Calu3 (cell line): ENCODE data around the gene ADIPOR2. TPM values are rescaled to one million over a fixed set of nuclear protein-coding genes. Genes with fewer than 3 reads are reported as not detected.
"Not testable (repeated sequence)": the region's sequence is repeated elsewhere in the genome, so short reads cannot be mapped to it uniquely, and the experiment has no call there.

Experiments
- BruUV-seq: library from RNA; stranded (reverse); fragments of 400-500 nt; replicated peaks from 2 replicates; lab custom pipeline; 2021; lab: Mats Ljungman, UMichigan
- CTCF ChIA-PET: fragments of 300-600 bp; sonication (Branson Sonifier 250); formaldehyde crosslinking; loops from one replicate; lab custom pipeline; 2022; ENCODE audit warnings: antibody characterized with exemption; lab: Charles Lee
- DNase-seq: peaks from one replicate; pipeline ENCODE4 v3.0.0; 2022
- H3K27ac Mint-ChIP-seq: one replicate; pipeline ENCODE4 v1.8.0; 2022; ENCODE audit warnings: mixed read lengths; ENCODE audit not compliant: unreplicated experiment
- H3K27me3 Mint-ChIP-seq: one replicate; pipeline ENCODE4 v1.8.0; 2022; ENCODE audit warnings: mixed read lengths; ENCODE audit not compliant: unreplicated experiment
- H3K36me3 Mint-ChIP-seq: one replicate; pipeline ENCODE4 v1.8.0; 2022; ENCODE audit warnings: mild to moderate bottlenecking, moderate library complexity, mixed read lengths; ENCODE audit not compliant: insufficient read depth, unreplicated experiment
- H3K4me1 Mint-ChIP-seq: one replicate; pipeline ENCODE4 v1.8.0; 2022; ENCODE audit warnings: mild to moderate bottlenecking, low read depth, mixed read lengths; ENCODE audit not compliant: unreplicated experiment
- H3K4me3 Mint-ChIP-seq: one replicate; pipeline ENCODE4 v1.8.0; 2022; ENCODE audit warnings: mild to moderate bottlenecking, low read depth, moderate library complexity, mixed read lengths; ENCODE audit not compliant: unreplicated experiment
- H3K9me3 Mint-ChIP-seq: one replicate; pipeline ENCODE4 v1.8.0; 2022; ENCODE audit warnings: low read depth, mixed read lengths; ENCODE audit not compliant: unreplicated experiment
- intact Hi-C: fragments of 100-400 bp; cut with micrococcal nuclease; formaldehyde crosslinking; loops from one replicate; pipeline ENCODE4 v1.10.0; 2022; ENCODE audit not compliant: unreplicated experiment
- total RNA-seq: library from RNA; stranded (reverse); gene quantifications from 2 replicates; pipeline ENCODE4 v1.2.3, GENCODE V29; 2022
- TF ChIP-seq, protein P1 (sequence below): fragments of 200-600 bp; IDR thresholded peaks from one replicate; pipeline ENCODE4 v1.8.0; 2022; ENCODE audit warnings: antibody characterized with exemption; ENCODE audit not compliant: unreplicated experiment

Gene ADIPOR2
- total RNA-seq, 1 experiment from 2014 or later: 90.3 TPM

DNA sequence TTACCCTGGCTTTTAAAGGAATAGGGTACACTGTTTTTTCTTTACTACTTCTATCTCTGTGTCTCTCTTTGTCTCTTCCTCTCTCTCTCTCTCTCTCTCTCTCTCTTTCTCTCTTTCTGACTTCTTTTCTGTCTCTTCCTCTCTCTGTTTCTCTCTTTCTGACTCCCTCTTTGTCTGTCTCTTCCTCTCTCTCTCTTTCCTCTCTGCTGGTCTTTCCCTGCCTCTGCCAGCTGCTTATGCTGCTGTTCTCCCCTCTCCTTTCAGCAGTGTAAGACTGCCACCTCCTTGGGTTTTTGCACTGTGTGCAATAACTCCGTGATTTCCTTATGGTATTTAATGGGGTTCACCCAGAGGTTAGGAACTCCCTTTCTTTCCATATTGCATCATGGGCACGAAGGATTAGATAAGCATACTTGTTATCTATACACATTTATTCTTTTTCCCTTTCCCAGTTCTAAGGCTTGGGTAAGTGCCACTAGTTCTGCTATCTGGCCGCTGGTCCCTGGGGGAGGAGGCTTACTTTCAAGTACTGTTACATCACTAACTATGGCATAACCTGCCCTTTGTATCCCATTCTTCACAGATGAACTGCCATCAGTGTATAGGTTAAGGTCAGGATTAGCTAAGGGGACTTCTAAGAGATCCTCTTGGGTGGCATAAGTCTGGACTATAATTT, 20.8 kb downstream of the ADIPOR2 start:
- H3K4me3 Mint-ChIP-seq, BruUV-seq, H3K27me3 Mint-ChIP-seq, H3K9me3 Mint-ChIP-seq, H3K36me3 Mint-ChIP-seq, CTCF ChIA-PET, intact Hi-C loops: not testable (repeated sequence)
- DNase-seq: peak; percentile 5
- Mint-ChIP-seq H3K27ac (peak overlapping the region; percentile 37), H3K4me1 (peaks cover 26% of the 10 kb centered on the region)

DNA sequence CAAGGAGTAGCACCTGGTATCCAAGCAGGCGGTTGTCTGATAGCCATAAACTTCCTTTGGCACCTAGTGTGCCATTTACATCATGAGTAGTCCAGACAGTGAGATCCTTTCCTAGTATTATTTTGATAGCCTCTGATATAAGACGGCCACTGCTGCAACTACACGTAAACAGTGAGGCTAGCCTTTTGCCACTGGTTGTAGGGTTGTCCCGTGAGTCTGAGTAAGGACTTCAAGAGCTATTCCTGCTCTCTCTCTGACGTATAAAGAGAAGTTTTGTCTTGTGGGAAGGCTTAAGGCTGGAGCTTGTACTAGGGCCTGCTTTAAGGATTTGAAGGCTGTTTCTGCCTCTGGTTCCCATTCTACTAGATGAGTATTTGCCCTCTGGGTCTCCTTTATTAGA, 21.4 kb downstream of the ADIPOR2 start:
- intact Hi-C loops, H3K27me3 Mint-ChIP-seq, DNase-seq, H3K36me3 Mint-ChIP-seq, CTCF ChIA-PET, H3K27ac Mint-ChIP-seq, H3K4me3 Mint-ChIP-seq, H3K9me3 Mint-ChIP-seq, BruUV-seq: not testable (repeated sequence)
- peaks cover 26% of the 10 kb centered on the region for H3K4me1 Mint-ChIP-seq

DNA sequence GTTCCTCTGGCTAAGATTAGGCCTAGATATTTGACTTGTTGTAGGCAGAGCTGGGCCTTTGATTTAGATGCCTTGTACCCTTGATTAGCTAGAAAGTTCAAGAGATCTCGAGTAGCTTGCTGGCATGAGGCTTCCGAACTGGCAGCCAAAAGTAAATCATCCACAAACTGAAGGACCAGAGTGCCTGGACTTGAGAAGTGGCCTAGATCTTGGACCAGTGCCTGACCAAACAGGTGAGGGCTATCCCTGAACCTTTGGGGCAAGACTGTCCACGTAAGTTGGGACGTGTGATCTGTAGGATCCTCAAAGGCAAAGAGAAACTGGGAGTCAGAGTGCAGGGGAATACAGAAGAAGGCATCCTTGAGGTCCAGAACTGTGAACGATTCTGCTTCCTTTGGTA, 22.0 kb downstream of the ADIPOR2 start:
- BruUV-seq, intact Hi-C loops, CTCF ChIA-PET, DNase-seq, H3K27ac Mint-ChIP-seq, H3K9me3 Mint-ChIP-seq, H3K36me3 Mint-ChIP-seq, H3K4me3 Mint-ChIP-seq, H3K27me3 Mint-ChIP-seq: not testable (repeated sequence)
- peaks cover 26% of the 10 kb centered on the region for H3K4me1 Mint-ChIP-seq

DNA sequence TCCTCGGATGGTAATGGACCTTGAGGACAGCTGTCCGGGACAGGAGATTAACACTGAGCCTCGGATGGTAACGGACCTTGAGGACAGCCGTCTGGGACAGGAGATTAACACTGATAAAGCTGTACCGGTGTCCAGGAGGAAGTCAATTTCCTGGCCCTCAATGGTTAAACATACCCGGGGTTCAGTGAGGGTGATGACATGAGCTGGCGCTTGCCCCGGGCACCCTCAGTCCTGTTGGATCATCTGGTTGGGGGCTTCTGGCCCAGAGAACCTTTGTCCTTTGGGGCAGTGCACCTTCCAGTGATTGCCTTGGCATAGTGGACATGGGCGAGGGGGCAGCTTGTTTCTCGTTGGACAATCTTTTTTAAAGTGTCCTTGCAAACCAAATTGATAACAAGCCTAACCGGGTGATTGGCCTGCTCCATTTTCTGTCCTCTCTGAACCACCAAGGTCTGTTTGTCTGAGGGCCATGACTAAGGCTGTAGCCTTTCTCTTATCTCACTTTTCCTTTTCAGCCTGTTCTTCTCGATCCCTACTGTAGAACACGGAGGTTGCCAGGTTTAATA, 23.0 kb downstream of the ADIPOR2 start:
- H3K4me1 Mint-ChIP-seq: peaks cover 26% of the 10 kb centered on the region
- H3K9me3 Mint-ChIP-seq, H3K36me3 Mint-ChIP-seq, CTCF ChIA-PET, intact Hi-C loops, H3K27ac Mint-ChIP-seq, H3K4me3 Mint-ChIP-seq, H3K27me3 Mint-ChIP-seq, BruUV-seq, DNase-seq: not testable (repeated sequence)

DNA sequence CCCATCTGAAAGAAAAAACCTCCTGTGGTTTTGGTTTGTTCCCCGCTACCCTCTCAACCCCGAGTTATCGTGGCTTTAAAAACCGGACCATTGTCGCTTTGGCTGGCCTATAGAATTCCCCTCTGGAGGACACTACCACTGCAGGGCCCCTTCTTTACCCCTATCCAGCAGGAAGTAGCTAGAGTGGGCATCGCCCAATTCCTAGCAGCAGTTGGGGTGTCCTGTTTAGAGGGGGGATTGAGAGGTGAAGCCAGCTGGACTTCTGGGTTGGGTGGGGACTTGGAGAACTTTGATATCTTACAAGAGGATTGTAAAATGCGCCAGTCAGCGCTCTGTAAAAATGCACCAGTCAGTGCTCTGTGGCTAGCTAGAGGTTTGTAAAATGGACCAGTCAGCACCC, 24.6 kb downstream of the ADIPOR2 start:
- H3K27ac Mint-ChIP-seq, H3K4me3 Mint-ChIP-seq, H3K27me3 Mint-ChIP-seq, DNase-seq, CTCF ChIA-PET, intact Hi-C loops, H3K36me3 Mint-ChIP-seq, BruUV-seq, H3K9me3 Mint-ChIP-seq: not testable (repeated sequence)
- peaks cover 26% of the 10 kb centered on the region for H3K4me1 Mint-ChIP-seq

DNA sequence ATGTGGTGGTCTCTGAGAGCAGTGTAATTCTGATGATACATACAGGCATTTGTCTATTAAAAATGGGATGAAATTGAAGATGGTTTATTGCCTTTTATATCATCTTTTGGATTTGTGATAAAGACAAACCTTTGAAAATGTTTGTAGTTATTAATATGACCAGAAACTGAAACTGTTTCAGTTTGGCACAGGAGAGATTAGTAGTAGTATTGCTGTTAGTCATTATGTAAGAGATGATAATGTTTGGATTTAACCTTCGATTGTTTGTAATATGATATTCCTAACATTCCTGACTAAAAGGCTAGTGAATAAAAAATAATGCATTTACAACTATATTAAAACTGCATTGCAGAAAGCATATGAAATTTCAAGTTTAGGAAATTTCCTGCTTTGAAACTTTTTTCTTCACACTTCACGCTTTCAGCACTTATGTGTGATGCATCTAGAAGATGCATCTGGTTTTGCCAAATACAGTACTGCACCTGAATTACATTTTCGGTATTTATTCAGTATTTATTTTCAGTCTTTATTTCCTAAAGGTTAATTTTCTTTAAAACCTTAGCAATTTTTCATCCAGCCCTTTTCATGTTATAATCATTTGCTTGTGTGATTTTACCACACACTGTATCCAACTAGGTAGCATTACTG, 25.5 kb downstream of the ADIPOR2 start:
- no TSS peak for BruUV-seq
- TF ChIP-seq, protein P1, sequence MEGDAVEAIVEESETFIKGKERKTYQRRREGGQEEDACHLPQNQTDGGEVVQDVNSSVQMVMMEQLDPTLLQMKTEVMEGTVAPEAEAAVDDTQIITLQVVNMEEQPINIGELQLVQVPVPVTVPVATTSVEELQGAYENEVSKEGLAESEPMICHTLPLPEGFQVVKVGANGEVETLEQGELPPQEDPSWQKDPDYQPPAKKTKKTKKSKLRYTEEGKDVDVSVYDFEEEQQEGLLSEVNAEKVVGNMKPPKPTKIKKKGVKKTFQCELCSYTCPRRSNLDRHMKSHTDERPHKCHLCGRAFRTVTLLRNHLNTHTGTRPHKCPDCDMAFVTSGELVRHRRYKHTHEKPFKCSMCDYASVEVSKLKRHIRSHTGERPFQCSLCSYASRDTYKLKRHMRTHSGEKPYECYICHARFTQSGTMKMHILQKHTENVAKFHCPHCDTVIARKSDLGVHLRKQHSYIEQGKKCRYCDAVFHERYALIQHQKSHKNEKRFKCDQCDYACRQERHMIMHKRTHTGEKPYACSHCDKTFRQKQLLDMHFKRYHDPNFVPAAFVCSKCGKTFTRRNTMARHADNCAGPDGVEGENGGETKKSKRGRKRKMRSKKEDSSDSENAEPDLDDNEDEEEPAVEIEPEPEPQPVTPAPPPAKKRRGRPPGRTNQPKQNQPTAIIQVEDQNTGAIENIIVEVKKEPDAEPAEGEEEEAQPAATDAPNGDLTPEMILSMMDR: no peak
- Mint-ChIP-seq H3K27ac (no peak overlapping the region), H3K4me3 (no peak overlapping the region), H3K36me3 (no peaks in the 10 kb centered on the region), H3K27me3 (no peaks in the 10 kb centered on the region), H3K4me1 (peaks cover 19% of the 10 kb centered on the region), H3K9me3 (peaks cover 3% of the 10 kb centered on the region)
- CTCF ChIA-PET: no interaction called here
- no peak for DNase-seq
- intact Hi-C loops: no loop called here
